A549 (cell line): ENCODE results near the gene EFHC1. TPM values are rescaled to one million over a fixed set of nuclear protein-coding genes. Genes with fewer than 3 reads are reported as not detected.

Experiments used
- ATAC-seq, 2 experiments: fragments of 200-7000 bp in 1 of 2; fragments of >200 bp in 1 of 2; cut with Nextera tagmentation in 1 of 2; cut with Tn5 transposase in 1 of 2; 3 replicates each; pipeline versions ENCODE4 v1.8.0 to v1.9.1; 2018 to 2020; ENCODE audit warnings: mild to moderate bottlenecking in 1 of 2, moderate library complexity in 1 of 2
- CTCF ChIA-PET: fragments of 300-600 bp; sonication (Branson Sonifier 250); formaldehyde crosslinking; extraction: SDS; loops from one replicate; lab custom pipeline; 2021; ENCODE audit warnings: antibody characterized with exemption, inconsistent platforms; lab: Yijun Ruan, JAX
- POLR2A ChIA-PET: fragments of 350-600 bp; formaldehyde crosslinking; extraction: SDS; loops from one replicate; lab custom pipeline; 2021; ENCODE audit warnings: antibody characterized with exemption, inconsistent platforms; lab: Yijun Ruan, JAX
- DNase-seq, 2 experiments: peaks; one replicate each; pipeline versions ENCODE4 v3.0.0 to v3.0.0-alpha.2; 2011 to 2016; ENCODE audit warnings: low read depth in 1 of 2, low spot score in 1 of 2
- FAIRE-seq: peaks from 2 replicates; lab custom pipeline; 2011; peaks lifted over from hg19 to GRCh38; lab: Jason Lieb, UNC
- H3K27ac ChIP-seq, 2 experiments: fragments of >200 bp; sonication (Bioruptor Twin); formaldehyde crosslinking; 3 replicates each; pipeline ENCODE4 v1.5.1; 2016 to 2017
- H3K4me1 ChIP-seq: fragments of >200 bp; sonication (Bioruptor Twin); formaldehyde crosslinking; 3 replicates; pipeline ENCODE4 v1.6.1; 2016
- H3K4me2 ChIP-seq: fragments of >200 bp; sonication (Bioruptor Twin); formaldehyde crosslinking; 3 replicates; pipeline ENCODE4 v1.6.1; 2016
- H3K4me3 ChIP-seq: fragments of >200 bp; sonication (Bioruptor Twin); formaldehyde crosslinking; 3 replicates; pipeline ENCODE4 v1.5.1; 2016
- H3K9me3 ChIP-seq: fragments of >200 bp; sonication (Bioruptor Twin); formaldehyde crosslinking; 3 replicates; pipeline ENCODE4 v1.6.1; 2016
- BHLHE40 ChIP-seq: IDR thresholded peaks from 2 replicates; pipeline ENCODE4 v1.6.1; 2012; ENCODE audit warnings: low read depth, low read length, inconsistent platforms
- CBX8 ChIP-seq: fragments of 200-600 bp; sonication (generic); IDR thresholded peaks from 2 replicates; pipeline ENCODE4 v1.6.1; 2016
- ESRRA ChIP-seq: fragments of 150-350 bp; IDR thresholded peaks from 2 replicates; pipeline ENCODE4 v1.6.1; 2014; ENCODE audit warnings: mild to moderate bottlenecking, low read length, borderline replicate concordance
- FOSB ChIP-seq: fragments of 250-450 bp; sonication (Bioruptor Pico); IDR thresholded peaks from 2 replicates; pipeline ENCODE4 v1.5.0; 2020; ENCODE audit warnings: mild to moderate bottlenecking, moderate library complexity
- HOXB13 ChIP-seq: fragments of 250-450 bp; sonication (Bioruptor Pico); IDR thresholded peaks from 2 replicates; pipeline ENCODE4 v1.5.0; 2020; ENCODE audit warnings: low read depth, mild to moderate bottlenecking, moderate library complexity
- KDM1A ChIP-seq: fragments of 200-600 bp; sonication (generic); IDR thresholded peaks from 2 replicates; pipeline ENCODE4 v1.6.1; 2016; ENCODE audit warnings: low read depth, mild to moderate bottlenecking
- MYC ChIP-seq: IDR thresholded peaks from 2 replicates; pipeline ENCODE4 v1.6.1; 2012; ENCODE audit warnings: mild to moderate bottlenecking, inconsistent platforms, low read length, improper control_type of control experiment, borderline replicate concordance
- NPAS2 ChIP-seq: fragments of 250-450 bp; sonication (Bioruptor Pico); IDR thresholded peaks from 2 replicates; pipeline ENCODE4 v1.8.0; 2022; ENCODE audit warnings: mild to moderate bottlenecking, moderate library complexity, borderline replicate concordance
- NR3C1 ChIP-seq: fragments of >200 bp; sonication (Bioruptor Twin); formaldehyde crosslinking; IDR thresholded peaks from 3 replicates; pipeline ENCODE4 v1.6.1; 2017
- POLR2A ChIP-seq: IDR thresholded peaks from 2 replicates; pipeline ENCODE4 v1.6.1; 2012; ENCODE audit warnings: mild to moderate bottlenecking, low read length
- RARB ChIP-seq: fragments of 250-450 bp; sonication (Bioruptor Pico); IDR thresholded peaks from 2 replicates; pipeline ENCODE4 v1.8.0; 2021; ENCODE audit warnings: mild to moderate bottlenecking, moderate library complexity
- RCOR1 ChIP-seq: fragments of 150-350 bp; IDR thresholded peaks from 2 replicates; pipeline ENCODE4 v1.6.1; 2014; ENCODE audit warnings: antibody characterized with exemption, low read length, low read depth
- TFCP2L1 ChIP-seq: fragments of 250-450 bp; sonication (Bioruptor Pico); IDR thresholded peaks from 2 replicates; pipeline ENCODE4 v1.5.0; 2021; ENCODE audit warnings: mild to moderate bottlenecking
- ZC3H11A ChIP-seq: fragments of 450-650 bp; IDR thresholded peaks from 2 replicates; pipeline ENCODE4 v1.6.1; 2014; ENCODE audit warnings: antibody characterized with exemption, mild to moderate bottlenecking
- ZNF302 ChIP-seq: fragments of 250-450 bp; sonication (Bioruptor Pico); IDR thresholded peaks from 2 replicates; pipeline ENCODE4 v1.9.0; 2021; ENCODE audit warnings: inconsistent platforms, mild to moderate bottlenecking, moderate library complexity
- WGBS: methylation state at CpG from one replicate; pipeline ENCODE4 v1.1.6; 2017; ENCODE audit errors: missing lambda C conversion rate; 5-methylcytosine and 5-hydroxymethylcytosine counted together
- polyA plus RNA-seq, 4 experiments: library from polyadenylated mRNA; depleted of rRNA in 3 of 4; stranded (reverse); fragments of >200 nt; fragmentation: RNase III in 1 of 4; extraction: RNeasy Plus Mini Kit Qiagen cat#74134 plus additional on column Dnase treatment in 1 of 4; gene quantifications; 2 replicates in 3 of 4; 3 replicates in 1 of 4; pipeline ENCODE4 v1.2.3, GENCODE V29; 2011 to 2017
- TF ChIP-seq, protein P1 (sequence below): IDR thresholded peaks from 2 replicates; pipeline ENCODE4 v1.6.1; 2012
- TF ChIP-seq, protein P2 (sequence below): fragments of 450-650 bp; IDR thresholded peaks from 2 replicates; pipeline ENCODE4 v1.6.1; 2014; ENCODE audit warnings: antibody characterized with exemption
- TF ChIP-seq, protein P3 (sequence below): IDR thresholded peaks from 2 replicates; pipeline ENCODE4 v1.6.1; 2012; ENCODE audit warnings: low read depth, borderline replicate concordance
- TF ChIP-seq, protein P4 (sequence below): IDR thresholded peaks from 2 replicates; pipeline ENCODE4 v1.6.1; 2012
- TF ChIP-seq, protein P5 (sequence below): fragments of 200-600 bp; sonication (generic); IDR thresholded peaks from 2 replicates; pipeline ENCODE4 v1.6.1; 2016; ENCODE audit warnings: antibody characterized with exemption, mild to moderate bottlenecking, moderate library complexity

The EFHC1 gene
- polyA plus RNA-seq, 2 of the 4 experiments (the other 2 are of a cell fraction): 14.0 to 46.7 TPM

DNA sequence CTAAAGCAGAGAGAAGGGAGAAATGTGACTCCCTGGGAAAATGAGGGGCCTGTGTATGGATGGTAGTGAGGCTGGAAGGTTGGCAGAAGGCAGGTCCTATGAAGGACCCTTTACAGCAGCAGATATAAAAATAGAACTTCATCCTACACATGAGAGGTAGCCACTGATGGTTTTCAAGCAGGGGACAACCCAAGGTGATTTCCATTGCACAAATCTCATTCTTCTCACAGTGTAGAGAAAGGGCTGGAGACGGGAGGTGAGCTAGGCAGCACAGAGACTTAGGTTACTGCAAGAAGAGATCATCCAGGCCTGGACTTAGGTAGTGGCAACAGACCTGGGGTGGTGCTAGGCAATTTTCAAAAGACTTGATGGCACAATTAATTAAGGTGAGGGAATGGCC lies 126.0 kb downstream of the EFHC1 start:
- H3K27ac ChIP-seq: peak overlapping the region in 1 of 2 experiments; percentile 85; a peak in 4 of 6 replicates
- no peak overlapping the region for H3K4me2 ChIP-seq

DNA sequence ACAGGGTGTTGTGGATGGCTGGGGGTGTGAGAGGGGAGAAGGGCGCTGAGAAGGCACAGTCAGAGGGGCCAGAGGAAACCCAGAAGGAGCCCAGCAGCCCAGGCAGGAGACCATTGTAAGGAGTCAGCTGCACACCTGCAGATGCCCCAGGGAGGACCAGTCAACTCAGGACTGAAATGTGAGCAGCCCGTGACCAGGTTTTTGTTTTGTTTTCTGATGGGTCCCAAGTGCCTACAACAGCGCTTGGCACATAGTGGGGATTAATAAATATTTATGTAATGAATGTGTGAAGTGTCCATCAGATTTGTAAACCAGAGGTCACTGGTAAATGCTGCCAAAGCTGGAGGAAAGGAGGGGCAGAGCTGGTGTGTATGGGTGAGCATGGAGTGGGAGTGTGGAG lies 126.5 kb downstream of the EFHC1 start:
- no peak for DNase-seq
- ChIA-PET CTCF (no interaction called here), POLR2A (no interaction called here)
- Histone ChIP-seq H3K4me2 (0 out of 3 replicates have a peak overlapping the region, but pooled peaks have one; percentile 27), H3K9me3 (no peaks in the 10 kb centered on the region), H3K4me3 (no peak overlapping the region), H3K4me1 (peaks cover 92% of the 10 kb centered on the region)
- 96% methylated on average over 3 of the region's 3 CpGs for WGBS
- no peak for TF ChIP-seq ZC3H11A
- TF ChIP-seq, all 56 proteins: peak for 0
- no peak for ATAC-seq
- peak overlapping the region in 1 of 2 experiments; percentile 85; a peak in 2 of 6 replicates for H3K27ac ChIP-seq
- no peak for FAIRE-seq

More for the DNA sequence above, 126.0 kb downstream of the EFHC1 start:
- TF ChIP-seq KDM1A: no peak
- no peak for TF ChIP-seq TFCP2L1 (CRISPR knock-in tag)
- TF ChIP-seq RARB: no peak
- TF ChIP-seq, protein P1, sequence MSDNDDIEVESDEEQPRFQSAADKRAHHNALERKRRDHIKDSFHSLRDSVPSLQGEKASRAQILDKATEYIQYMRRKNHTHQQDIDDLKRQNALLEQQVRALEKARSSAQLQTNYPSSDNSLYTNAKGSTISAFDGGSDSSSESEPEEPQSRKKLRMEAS: no peak
- TF ChIP-seq, protein P2, sequence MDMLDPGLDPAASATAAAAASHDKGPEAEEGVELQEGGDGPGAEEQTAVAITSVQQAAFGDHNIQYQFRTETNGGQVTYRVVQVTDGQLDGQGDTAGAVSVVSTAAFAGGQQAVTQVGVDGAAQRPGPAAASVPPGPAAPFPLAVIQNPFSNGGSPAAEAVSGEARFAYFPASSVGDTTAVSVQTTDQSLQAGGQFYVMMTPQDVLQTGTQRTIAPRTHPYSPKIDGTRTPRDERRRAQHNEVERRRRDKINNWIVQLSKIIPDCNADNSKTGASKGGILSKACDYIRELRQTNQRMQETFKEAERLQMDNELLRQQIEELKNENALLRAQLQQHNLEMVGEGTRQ: no peak
- TF ChIP-seq, protein P3, sequence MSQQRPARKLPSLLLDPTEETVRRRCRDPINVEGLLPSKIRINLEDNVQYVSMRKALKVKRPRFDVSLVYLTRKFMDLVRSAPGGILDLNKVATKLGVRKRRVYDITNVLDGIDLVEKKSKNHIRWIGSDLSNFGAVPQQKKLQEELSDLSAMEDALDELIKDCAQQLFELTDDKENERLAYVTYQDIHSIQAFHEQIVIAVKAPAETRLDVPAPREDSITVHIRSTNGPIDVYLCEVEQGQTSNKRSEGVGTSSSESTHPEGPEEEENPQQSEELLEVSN: no peak
- no peak for TF ChIP-seq MYC
- TF ChIP-seq RCOR1: no peak
- TF ChIP-seq FOSB (CRISPR knock-in tag): no peak
- no peak for TF ChIP-seq ESRRA
- no peak for TF ChIP-seq CBX8
- TF ChIP-seq, protein P4, sequence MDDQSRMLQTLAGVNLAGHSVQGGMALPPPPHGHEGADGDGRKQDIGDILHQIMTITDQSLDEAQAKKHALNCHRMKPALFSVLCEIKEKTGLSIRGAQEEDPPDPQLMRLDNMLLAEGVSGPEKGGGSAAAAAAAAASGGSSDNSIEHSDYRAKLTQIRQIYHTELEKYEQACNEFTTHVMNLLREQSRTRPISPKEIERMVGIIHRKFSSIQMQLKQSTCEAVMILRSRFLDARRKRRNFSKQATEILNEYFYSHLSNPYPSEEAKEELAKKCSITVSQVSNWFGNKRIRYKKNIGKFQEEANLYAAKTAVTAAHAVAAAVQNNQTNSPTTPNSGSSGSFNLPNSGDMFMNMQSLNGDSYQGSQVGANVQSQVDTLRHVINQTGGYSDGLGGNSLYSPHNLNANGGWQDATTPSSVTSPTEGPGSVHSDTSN: no peak
- no peak for TF ChIP-seq ZNF302 (CRISPR knock-in tag)
- TF ChIP-seq NPAS2 (CRISPR knock-in tag): no peak
- TF ChIP-seq, protein P5, sequence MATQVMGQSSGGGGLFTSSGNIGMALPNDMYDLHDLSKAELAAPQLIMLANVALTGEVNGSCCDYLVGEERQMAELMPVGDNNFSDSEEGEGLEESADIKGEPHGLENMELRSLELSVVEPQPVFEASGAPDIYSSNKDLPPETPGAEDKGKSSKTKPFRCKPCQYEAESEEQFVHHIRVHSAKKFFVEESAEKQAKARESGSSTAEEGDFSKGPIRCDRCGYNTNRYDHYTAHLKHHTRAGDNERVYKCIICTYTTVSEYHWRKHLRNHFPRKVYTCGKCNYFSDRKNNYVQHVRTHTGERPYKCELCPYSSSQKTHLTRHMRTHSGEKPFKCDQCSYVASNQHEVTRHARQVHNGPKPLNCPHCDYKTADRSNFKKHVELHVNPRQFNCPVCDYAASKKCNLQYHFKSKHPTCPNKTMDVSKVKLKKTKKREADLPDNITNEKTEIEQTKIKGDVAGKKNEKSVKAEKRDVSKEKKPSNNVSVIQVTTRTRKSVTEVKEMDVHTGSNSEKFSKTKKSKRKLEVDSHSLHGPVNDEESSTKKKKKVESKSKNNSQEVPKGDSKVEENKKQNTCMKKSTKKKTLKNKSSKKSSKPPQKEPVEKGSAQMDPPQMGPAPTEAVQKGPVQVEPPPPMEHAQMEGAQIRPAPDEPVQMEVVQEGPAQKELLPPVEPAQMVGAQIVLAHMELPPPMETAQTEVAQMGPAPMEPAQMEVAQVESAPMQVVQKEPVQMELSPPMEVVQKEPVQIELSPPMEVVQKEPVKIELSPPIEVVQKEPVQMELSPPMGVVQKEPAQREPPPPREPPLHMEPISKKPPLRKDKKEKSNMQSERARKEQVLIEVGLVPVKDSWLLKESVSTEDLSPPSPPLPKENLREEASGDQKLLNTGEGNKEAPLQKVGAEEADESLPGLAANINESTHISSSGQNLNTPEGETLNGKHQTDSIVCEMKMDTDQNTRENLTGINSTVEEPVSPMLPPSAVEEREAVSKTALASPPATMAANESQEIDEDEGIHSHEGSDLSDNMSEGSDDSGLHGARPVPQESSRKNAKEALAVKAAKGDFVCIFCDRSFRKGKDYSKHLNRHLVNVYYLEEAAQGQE: no peak
- TF ChIP-seq BHLHE40: no peak
- TF ChIP-seq HOXB13 (CRISPR knock-in tag): no peak
- no peak for TF ChIP-seq NR3C1
- TF ChIP-seq POLR2A: no peak
- TF ChIP-seq, all 56 proteins: peak for 0
- no peak for DNase-seq
- no peak for ATAC-seq
- Histone ChIP-seq H3K9me3 (no peaks in the 10 kb centered on the region), H3K4me1 (peaks cover 87% of the 10 kb centered on the region), H3K4me3 (no peak overlapping the region)
- ChIA-PET CTCF (no interaction called here), POLR2A (no interaction called here)
- 94% methylated on average over 1 of the region's 1 CpG for WGBS
- FAIRE-seq: no peak
